ENCODE data around the gene HIRIP3. TPM values are rescaled to one million over a fixed set of nuclear protein-coding genes. Genes with fewer than 3 reads are reported as not detected.

HIRIP3 gene
- total and polyA plus RNA-seq, 5 donors, result 11.6 to 21.7 (median 18.4) TPM

DNA sequence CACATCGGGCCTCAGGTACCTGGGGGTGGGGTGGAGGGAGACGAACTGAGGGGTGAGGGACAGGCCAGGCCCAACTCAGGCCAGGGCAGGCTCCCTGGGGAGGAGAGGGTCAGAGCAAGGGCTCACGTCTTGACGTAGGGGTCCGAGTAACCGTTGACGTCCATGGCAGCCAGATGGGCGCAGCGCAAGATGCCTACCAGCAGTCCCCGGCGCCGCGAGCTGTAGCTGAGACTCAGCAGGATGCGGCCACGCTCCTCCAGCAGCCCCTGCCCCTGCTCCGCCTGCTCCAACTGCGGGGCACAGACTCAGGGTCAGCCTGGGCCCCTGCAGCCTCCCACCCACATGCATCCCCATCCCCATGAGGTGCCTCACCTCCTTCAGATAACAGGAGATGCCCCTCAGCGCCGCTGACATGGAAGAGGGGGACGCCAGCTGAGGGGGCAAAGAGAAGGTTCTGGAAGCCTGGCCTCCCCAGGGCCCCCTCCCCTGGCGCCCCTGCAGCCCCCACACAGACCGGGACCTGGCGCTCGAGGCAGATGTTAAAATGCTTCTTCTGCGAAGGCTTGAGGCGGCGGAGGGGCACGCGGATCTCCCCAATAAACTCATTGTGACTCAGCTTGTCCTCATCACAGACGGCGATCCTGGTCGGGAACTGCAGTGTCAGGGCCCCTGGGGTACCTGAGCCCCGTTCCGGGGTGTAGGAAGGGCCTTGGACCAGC lies 11.4 kb upstream of the HIRIP3 start:
- DNase-seq (peak in 2 of 3 donors; percentile 52 to 61), ATAC-seq (no peak)
- no peaks in the 10 kb centered on the region for H3K27me3 ChIP-seq (ENCODE audit: control insufficient read depth, insufficient read depth)
- no peaks in the 10 kb centered on the region for H3K9me3 ChIP-seq (ENCODE audit: control insufficient read depth, low read length)
- intact Hi-C loops (cut with DNase I), result no loop called here
- no peak overlapping the region for H3K4me3 ChIP-seq (ENCODE audit: low read length)
- H3K27ac ChIP-seq (ENCODE audit: low read length), result no peak overlapping the region
- no peaks in the 10 kb centered on the region for H3K4me1 ChIP-seq (ENCODE audit: control insufficient read depth, insufficient read depth, low read length)
- 81% methylated on average over 34 of the region's 34 CpGs for WGBS

DNA sequence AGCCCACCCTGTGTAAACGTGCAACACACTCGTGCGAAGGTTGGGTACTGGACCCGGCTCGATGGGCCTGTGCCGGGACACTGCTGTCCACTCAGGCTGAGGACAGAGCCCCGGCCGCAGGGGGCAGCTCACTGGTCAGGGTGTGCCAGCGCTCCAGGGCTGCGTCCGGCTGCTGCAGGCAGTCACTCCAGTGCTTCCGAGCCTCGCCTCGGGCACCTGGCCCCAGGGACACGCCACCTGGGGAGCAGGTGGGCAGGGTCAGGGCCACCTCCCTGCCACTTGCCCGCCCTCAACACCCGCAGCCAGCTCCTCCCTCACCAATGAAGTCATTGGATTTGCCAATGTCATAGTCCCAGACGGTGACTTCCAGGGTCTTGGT lies 10.7 kb upstream of the HIRIP3 start:
- no peak overlapping the region for H3K4me3 ChIP-seq (ENCODE audit: low read length)
- H3K27ac ChIP-seq (ENCODE audit: low read length), result no peak overlapping the region
- 89% methylated on average over 18 of the region's 18 CpGs for WGBS
- H3K4me1 ChIP-seq (ENCODE audit: control insufficient read depth, insufficient read depth, low read length), result no peaks in the 10 kb centered on the region
- intact Hi-C loops (cut with DNase I), result no loop called here
- H3K9me3 ChIP-seq (ENCODE audit: control insufficient read depth, low read length), result no peaks in the 10 kb centered on the region
- DNase-seq (peak in 2 of 3 donors; percentile 35 to 66), ATAC-seq (peak in 1 of 2 donors; percentile 2)
- H3K27me3 ChIP-seq (ENCODE audit: control insufficient read depth, insufficient read depth), result no peaks in the 10 kb centered on the region

DNA sequence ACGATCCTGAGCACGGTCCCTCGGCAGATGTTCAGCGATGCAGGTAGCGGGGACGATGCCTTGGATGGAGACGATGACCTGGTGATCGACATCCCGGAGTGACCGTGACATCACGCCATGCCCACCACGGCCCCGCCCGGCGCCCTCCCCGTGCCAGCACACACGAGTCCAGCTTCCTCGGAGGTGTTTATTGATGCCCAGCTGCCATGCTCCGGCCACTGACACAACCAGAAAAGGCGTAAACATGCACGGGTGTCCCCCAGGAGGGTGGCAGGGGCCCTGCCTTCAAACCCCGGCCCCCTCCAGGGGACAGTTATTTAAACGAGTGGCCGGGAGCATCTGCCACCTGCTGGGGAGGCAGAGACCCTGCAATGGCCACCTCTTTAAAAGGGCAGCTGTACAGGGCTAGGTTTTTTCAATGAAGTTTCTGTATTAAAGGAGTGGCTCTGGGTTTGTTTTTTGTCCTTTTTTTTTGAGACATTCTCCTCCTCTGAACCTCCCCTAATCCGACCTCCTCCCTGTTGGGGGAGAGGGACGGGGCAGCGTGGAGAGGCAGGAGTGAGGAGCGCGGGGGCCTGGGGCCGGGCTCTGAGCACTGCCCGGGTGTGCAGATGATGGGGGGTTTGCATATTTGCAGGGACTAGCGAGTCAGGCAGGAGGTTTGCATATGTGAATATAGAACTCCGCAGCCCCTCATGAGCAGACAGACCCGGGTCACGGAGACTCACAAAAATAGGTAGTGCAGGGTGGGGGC lies 10.1 kb upstream of the HIRIP3 start:
- Histone ChIP-seq H3K27ac (ENCODE audit: low read length) (no peak overlapping the region), H3K27me3 (ENCODE audit: control insufficient read depth, insufficient read depth) (no peaks in the 10 kb centered on the region), H3K9me3 (ENCODE audit: control insufficient read depth, low read length) (no peaks in the 10 kb centered on the region), H3K4me3 (ENCODE audit: low read length) (no peak overlapping the region), H3K4me1 (ENCODE audit: control insufficient read depth, insufficient read depth, low read length) (no peaks in the 10 kb centered on the region)
- peak; percentile 50 to 55 for ATAC-seq
- 55% methylated on average over 35 of the region's 35 CpGs for WGBS
- DNase-seq, result peak in 2 of 3 donors; percentile 60 to 62
- intact Hi-C loops (cut with DNase I), result no loop called here

DNA sequence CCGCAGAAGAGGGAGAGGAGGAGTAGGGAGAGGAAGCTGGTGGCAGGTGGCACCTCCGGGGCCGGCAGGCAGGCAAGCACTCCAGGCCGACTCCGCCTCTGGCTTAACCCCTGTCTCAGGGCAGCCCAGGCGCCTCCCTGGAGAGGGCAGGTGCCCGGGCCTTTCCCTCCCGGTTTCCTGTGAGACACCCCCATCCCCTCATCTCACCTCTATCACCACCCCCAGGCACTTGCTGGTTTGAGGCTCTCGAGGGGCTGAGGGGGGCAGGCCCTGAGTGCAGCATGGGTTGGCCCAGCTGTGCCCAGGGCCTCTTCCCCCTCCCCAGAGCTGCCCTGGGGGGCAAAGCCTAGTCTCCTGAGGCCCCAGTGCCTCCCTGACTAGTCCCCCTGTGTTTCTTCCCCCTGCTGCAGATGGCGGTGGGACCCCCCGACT lies 9.4 kb upstream of the HIRIP3 start:
- no peaks in the 10 kb centered on the region for H3K27me3 ChIP-seq (ENCODE audit: control insufficient read depth, insufficient read depth)
- no peaks in the 10 kb centered on the region for H3K9me3 ChIP-seq (ENCODE audit: control insufficient read depth, low read length)
- WGBS, result 64% methylated on average over 11 of the region's 11 CpGs
- DNase-seq (peak in 1 of 3 donors; percentile 59), ATAC-seq (no peak)
- no peaks in the 10 kb centered on the region for H3K4me1 ChIP-seq (ENCODE audit: control insufficient read depth, insufficient read depth, low read length)
- no peak overlapping the region for H3K27ac ChIP-seq (ENCODE audit: low read length)
- no peak overlapping the region for H3K4me3 ChIP-seq (ENCODE audit: low read length)
- intact Hi-C loops (cut with DNase I), result no loop called here

DNA sequence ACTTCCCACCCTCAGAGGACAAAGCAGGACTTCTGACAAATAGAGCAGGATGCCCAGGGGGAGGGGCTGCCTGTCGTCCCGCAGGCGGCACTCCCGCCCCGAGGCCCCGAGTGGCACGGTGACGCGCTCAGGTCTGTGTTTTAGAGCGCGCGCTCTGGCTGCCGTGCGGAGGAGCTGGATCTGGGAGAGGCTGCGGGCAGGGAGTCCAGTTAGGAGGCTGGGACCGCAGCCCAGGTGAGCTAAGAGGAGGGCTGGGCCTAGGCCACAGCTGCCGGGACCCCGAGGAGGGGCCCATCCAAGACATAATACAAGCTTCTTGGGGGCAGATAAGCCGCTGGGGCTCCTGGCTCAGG lies 9.0 kb upstream of the HIRIP3 start:
- H3K4me1 ChIP-seq (ENCODE audit: control insufficient read depth, insufficient read depth, low read length), result no peaks in the 10 kb centered on the region
- no peaks in the 10 kb centered on the region for H3K9me3 ChIP-seq (ENCODE audit: control insufficient read depth, low read length)
- no peak overlapping the region for H3K27ac ChIP-seq (ENCODE audit: low read length)
- no peak for ATAC-seq
- H3K27me3 ChIP-seq (ENCODE audit: control insufficient read depth, insufficient read depth), result no peaks in the 10 kb centered on the region
- H3K4me3 ChIP-seq (ENCODE audit: low read length), result no peak overlapping the region
- peak in 2 of 3 donors; percentile 45 to 58 for DNase-seq
- intact Hi-C loops (cut with DNase I), result no loop called here
- WGBS, result 82% methylated on average over 19 of the region's 19 CpGs

DNA sequence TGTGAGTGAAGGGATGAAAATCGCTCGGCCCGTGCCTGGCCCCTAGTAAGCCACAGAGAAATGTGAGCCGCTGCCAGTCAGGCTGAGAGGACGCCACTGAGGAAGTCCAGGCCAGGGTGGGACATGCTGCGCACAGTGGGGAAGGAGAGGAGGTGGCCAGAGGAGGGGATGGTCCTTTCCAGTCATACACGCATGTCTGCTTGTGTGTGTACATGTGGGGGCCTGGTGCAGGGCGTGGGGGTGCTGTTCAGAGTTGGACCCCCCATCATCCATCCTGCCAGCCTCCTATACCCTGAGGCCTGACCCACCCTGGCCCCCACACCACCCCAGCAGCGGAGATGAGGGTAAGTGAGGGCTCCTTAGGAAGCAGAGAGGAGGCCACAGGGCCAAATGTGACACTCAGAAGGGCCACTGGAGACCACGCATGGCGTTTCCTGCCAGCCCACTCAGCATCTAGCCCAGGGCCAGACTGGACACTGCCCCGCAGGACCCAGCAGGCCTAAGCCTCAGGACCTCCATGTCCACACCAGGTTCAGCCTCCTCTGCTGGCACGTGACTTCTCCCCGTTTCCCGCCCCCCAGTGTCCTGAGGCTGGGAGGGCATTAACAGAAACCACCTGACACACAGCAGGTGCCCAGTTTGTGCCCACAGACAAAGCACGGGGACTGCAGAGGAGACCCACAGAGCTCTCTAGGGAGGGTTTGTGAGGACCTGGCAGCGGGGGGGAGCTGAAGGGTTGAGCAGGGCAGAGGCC lies 8.4 kb upstream of the HIRIP3 start:
- Histone ChIP-seq H3K9me3 (ENCODE audit: control insufficient read depth, low read length) (no peaks in the 10 kb centered on the region), H3K4me3 (ENCODE audit: low read length) (no peak overlapping the region), H3K27me3 (ENCODE audit: control insufficient read depth, insufficient read depth) (no peaks in the 10 kb centered on the region), H3K27ac (ENCODE audit: low read length) (no peak overlapping the region), H3K4me1 (ENCODE audit: control insufficient read depth, insufficient read depth, low read length) (no peaks in the 10 kb centered on the region)
- ATAC-seq (no peak), DNase-seq (peak in 1 of 3 donors; percentile 51)
- intact Hi-C loops (cut with DNase I), result no loop called here
- 83% methylated on average over 17 of the region's 17 CpGs for WGBS

DNA sequence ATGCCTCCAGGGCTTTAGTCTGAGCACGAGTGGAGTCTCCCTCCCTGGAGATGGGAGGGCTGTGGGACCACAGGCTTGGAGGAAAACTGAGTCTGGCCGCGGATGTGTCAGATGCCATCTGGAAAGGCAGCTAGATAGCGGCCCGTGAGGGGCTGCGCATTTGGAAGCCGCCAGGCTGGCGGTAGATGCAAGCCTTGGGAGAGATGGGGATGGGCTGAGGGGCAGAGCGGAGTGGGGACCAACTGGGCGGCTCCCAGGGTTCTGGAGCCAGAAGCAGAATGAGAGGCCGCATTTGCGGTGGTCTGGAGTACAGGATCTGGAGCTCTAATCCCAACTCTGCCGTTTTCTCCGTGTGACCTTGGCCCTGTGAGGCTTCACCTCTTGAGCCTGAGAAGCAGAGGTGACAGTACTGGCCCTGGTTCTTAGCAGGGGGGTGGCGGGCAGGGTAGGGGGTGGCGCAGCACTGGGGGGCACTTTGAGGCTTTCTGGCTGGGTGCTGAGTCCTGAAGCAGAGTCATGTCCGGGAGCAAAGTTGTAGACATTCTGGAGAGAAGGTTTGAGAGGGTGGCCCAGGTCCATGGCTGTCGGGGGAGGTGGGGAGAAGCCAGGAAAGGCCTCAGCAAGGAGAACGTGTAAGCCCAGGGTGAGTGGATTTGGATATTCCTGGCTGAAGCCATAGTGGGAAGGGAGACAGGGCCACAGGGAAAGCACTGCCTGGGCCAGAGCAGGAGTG lies 7.4 kb upstream of the HIRIP3 start:
- intact Hi-C loops (cut with DNase I), result no loop called here
- Histone ChIP-seq H3K27ac (ENCODE audit: low read length) (no peak overlapping the region), H3K4me3 (ENCODE audit: low read length) (no peak overlapping the region), H3K9me3 (ENCODE audit: control insufficient read depth, low read length) (no peaks in the 10 kb centered on the region), H3K27me3 (ENCODE audit: control insufficient read depth, insufficient read depth) (no peaks in the 10 kb centered on the region), H3K4me1 (ENCODE audit: control insufficient read depth, insufficient read depth, low read length) (no peaks in the 10 kb centered on the region)
- 84% methylated on average over 19 of the region's 19 CpGs for WGBS
- DNase-seq (peak in 1 of 3 donors; percentile 36), ATAC-seq (no peak)

DNA sequence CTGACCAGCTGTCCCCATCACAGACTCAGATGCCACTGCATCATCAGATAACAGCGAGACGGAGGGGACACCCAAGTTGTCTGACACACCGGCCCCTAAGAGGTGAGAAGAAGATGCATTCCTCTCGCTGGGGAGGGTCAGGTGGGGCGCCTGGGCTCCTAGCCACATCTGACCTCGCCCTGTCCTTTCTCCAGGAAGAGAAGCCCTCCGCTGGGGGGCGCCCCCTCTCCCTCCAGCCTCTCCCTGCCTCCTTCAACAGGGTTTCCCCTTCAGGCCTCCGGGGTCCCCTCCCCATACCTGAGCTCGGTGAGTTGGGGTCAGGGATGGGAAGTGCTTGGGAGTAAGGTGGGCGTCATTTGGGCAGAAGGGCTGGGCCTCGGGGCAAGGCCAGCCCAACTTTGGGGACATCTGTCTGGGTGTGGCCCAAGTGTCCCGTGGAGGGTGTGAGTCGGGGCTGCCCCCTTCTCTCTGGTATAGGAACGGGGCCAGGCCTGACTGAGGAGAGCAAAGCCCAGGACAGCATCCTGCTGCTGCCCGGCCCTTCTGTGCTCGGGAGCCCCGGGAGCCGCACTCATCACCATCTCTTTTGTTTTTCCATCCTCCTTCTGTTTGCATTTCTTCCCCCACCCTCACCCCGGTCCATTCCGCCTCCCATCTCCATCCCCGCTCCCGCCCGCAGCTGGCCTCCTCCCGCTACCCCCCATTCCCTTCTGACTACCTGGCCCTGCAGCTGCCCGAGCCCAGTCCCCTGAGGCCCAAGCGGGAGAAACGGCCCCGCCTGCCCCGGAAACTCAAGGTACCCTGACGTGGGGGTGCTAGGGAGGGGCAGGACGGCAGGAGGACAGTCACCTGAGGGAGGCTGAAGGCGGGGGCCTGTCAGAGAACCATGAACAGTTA lies 5.6 kb upstream of the HIRIP3 start:
- WGBS, result 81% methylated on average over 33 of the region's 33 CpGs
- no peak overlapping the region for H3K4me3 ChIP-seq (ENCODE audit: low read length)
- DNase-seq, result peak in 2 of 3 donors; percentile 39 to 62
- H3K9me3 ChIP-seq (ENCODE audit: control insufficient read depth, low read length), result no peaks in the 10 kb centered on the region
- peaks cover 3% of the 10 kb centered on the region for H3K4me1 ChIP-seq (ENCODE audit: control insufficient read depth, insufficient read depth, low read length)
- no peak overlapping the region for H3K27ac ChIP-seq (ENCODE audit: low read length)
- ATAC-seq, result no peak
- H3K27me3 ChIP-seq (ENCODE audit: control insufficient read depth, insufficient read depth), result no peaks in the 10 kb centered on the region
- intact Hi-C loops (cut with DNase I), result no loop called here

DNA sequence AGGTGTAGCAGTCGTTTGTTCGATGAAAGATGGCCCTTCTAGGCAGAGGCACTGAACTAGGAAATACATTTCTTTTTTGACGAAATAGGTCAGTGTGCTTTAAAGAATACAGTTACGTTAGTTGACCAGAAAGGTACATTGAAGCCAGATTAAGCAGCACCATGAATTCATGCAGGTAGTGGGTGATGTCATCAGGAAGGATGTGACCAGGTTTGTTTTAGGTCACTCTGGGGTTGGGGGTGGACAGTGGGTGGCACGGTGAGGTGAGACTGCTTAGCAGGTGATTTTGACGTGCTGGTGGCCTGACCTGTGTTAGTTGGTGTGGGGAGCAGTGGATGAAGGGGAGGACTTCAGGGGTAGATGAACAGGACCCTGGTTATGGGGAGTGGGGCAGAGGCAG lies 4.2 kb upstream of the HIRIP3 start:
- DNase-seq (no peak), ATAC-seq (no peak)
- 87% methylated on average over 6 of the region's 6 CpGs for WGBS
- intact Hi-C loops (cut with DNase I), result loop anchor here in 1 of 4 donors (10.0 kb wide), 2 partner anchors 135 to 185 kb away; partner anchors contain the start of genes CDIPT, PAGR1 and PRRT2
- H3K4me1 ChIP-seq (ENCODE audit: control insufficient read depth, insufficient read depth, low read length), result peaks cover 5% of the 10 kb centered on the region
- H3K4me3 ChIP-seq (ENCODE audit: low read length), result no peak overlapping the region
- H3K27me3 ChIP-seq (ENCODE audit: control insufficient read depth, insufficient read depth), result no peaks in the 10 kb centered on the region
- no peaks in the 10 kb centered on the region for H3K9me3 ChIP-seq (ENCODE audit: control insufficient read depth, low read length)
- H3K27ac ChIP-seq (ENCODE audit: low read length), result no peak overlapping the region

DNA sequence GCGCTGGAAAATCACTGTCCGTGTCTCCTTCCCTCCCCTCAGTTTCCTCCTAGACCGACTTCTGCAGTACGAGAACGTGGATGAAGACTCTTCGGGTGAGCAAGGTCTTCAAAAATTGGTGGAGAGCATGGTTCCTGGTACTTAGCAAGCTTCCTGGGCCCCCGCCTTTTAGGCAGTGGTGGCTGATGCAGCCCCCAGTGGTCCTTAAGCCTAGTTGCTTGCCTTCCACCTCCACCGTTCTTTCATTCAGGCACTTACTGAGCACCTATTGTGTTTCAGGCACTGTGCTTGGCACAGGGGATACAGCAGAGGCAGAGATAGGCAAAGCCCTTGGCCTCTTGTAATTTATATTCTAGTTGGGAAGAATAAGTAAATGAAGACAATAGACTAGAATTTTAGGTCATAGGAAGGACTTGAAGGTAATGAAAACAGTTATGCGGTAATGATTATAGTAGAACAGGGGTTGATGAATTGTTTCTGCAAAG lies 1.4 kb upstream of the HIRIP3 start:
- no peak for DNase-seq
- H3K27ac ChIP-seq (ENCODE audit: low read length), result no peak overlapping the region
- H3K4me3 ChIP-seq (ENCODE audit: low read length), result peak overlapping the region; percentile 73
- H3K27me3 ChIP-seq (ENCODE audit: control insufficient read depth, insufficient read depth), result no peaks in the 10 kb centered on the region
- H3K4me1 ChIP-seq (ENCODE audit: control insufficient read depth, insufficient read depth, low read length), result peaks cover 7% of the 10 kb centered on the region
- intact Hi-C loops (cut with DNase I), result loop anchor here in 1 of 4 donors (10.0 kb wide), 2 partner anchors 132 to 182 kb away; partner anchors contain the start of genes CDIPT, PAGR1 and PRRT2
- 20% methylated on average over 9 of the region's 9 CpGs for WGBS
- no peaks in the 10 kb centered on the region for H3K9me3 ChIP-seq (ENCODE audit: control insufficient read depth, low read length)
- ATAC-seq, result no peak
